A549 treated with ZK216348 at 1 μM for 4 hours (cell line): ENCODE measurements around the gene TM4SF1. TPM values are rescaled to one million over a fixed set of nuclear protein-coding genes. Genes with fewer than 3 reads are reported as not detected.

Source experiments
- total RNA-seq: library from RNA; stranded (reverse); fragments of 200-300 nt; extraction: Qiagen RNA extraction; gene quantifications from 5 replicates; pipeline ENCODE4 v1.2.3, GENCODE V29; 2022; ENCODE audit warnings: low read depth

TM4SF1 gene
- 858 to 1,846 TPM (median 1,288 TPM) in 5 replicates for total RNA-seq

GRCh38 chr3:149377408-149378364 is at the start of gene TM4SF1:
Gene TM4SF1 (minus strand): TSS chr3:149377649. CDS start chr3:149377547, 102 bp downstream.

GRCh38 chr3:149333176-149333859 is 44.1 kb downstream of the TM4SF1 start, which contains the start of gene TM4SF18:
Gene TM4SF18 (minus strand): TSS chr3:149333636. CDS start chr3:149333382, 254 bp downstream.

Other genes starting within 250 kb of the TM4SF1 start
- 30.1 to 36.8 TPM (median 32.7 TPM) in 5 replicates for gene HPS3, start 248.0 kb downstream of the TM4SF1 start, total RNA-seq
- 4.1 to 7.0 TPM (median 6.2 TPM) in 5 replicates for gene CP, start 155.8 kb downstream of the TM4SF1 start, total RNA-seq
- gene TM4SF18, start 44.0 kb downstream of the TM4SF1 start, total RNA-seq, result 31.6 to 39.5 TPM (median 34.5 TPM) in 5 replicates
- gene TM4SF4, start 97.0 kb upstream of the TM4SF1 start, total RNA-seq, result 31.8 to 40.4 TPM (median 35.0 TPM) in 5 replicates